ENCODE results near the gene CCDC7.
"Not testable (repeated sequence)": the region's sequence is repeated elsewhere in the genome, so short reads cannot be mapped to it uniquely, and the experiment has no call there.

The CCDC7 gene

GRCh38 chr10:32446536-32447406 lies 831 bp downstream of the CCDC7 start:
- 34 to 44% methylated on average over 13 to 18 of the region's 18 CpGs for WGBS, 2 experiments
- Histone ChIP-seq H3K27ac (ENCODE audit: insufficient read depth, low read depth, low read length, poor library complexity, severe bottlenecking) (peak overlapping the region; percentile 0), H3K36me3 (ENCODE audit: control insufficient read depth, insufficient read depth, low read length) (no peaks in the 10 kb centered on the region), H3K27me3 (ENCODE audit: control insufficient read depth, insufficient read depth, low read length, poor library complexity, severe bottlenecking) (no peaks in the 10 kb centered on the region), H3K9me3 (ENCODE audit: control insufficient read depth, low read length) (no peaks in the 10 kb centered on the region), H3K4me1 (ENCODE audit: control insufficient read depth, insufficient read depth, low read length) (no peaks in the 10 kb centered on the region), H3K4me3 (ENCODE audit: insufficient read depth, low read depth, low read length) (peak overlapping the region; percentile 45)

- H3K36me3 ChIP-seq (ENCODE audit: control insufficient read depth, insufficient read depth, low read length), result no peaks in the 10 kb centered on the region
- 93 to 100% methylated on average over 4 of the region's 4 CpGs for WGBS, 2 experiments
- no peaks in the 10 kb centered on the region for H3K9me3 ChIP-seq (ENCODE audit: control insufficient read depth, low read length)
- no peak overlapping the region for H3K27ac ChIP-seq (ENCODE audit: insufficient read depth, low read depth, low read length, poor library complexity, severe bottlenecking)
- H3K4me3 ChIP-seq (ENCODE audit: insufficient read depth, low read depth, low read length), result no peak overlapping the region
- no peaks in the 10 kb centered on the region for H3K4me1 ChIP-seq (ENCODE audit: control insufficient read depth, insufficient read depth, low read length)
- no peaks in the 10 kb centered on the region for H3K27me3 ChIP-seq (ENCODE audit: control insufficient read depth, insufficient read depth, low read length, poor library complexity, severe bottlenecking)
Observed at GRCh38 chr10:32454148-32454547, 8.2 kb downstream of the CCDC7 start.

GRCh38 chr10:32459051-32459698 lies 13.2 kb downstream of the CCDC7 start:
- no peaks in the 10 kb centered on the region for H3K27me3 ChIP-seq (ENCODE audit: control insufficient read depth, insufficient read depth, low read length, poor library complexity, severe bottlenecking)
- H3K4me3 ChIP-seq (ENCODE audit: insufficient read depth, low read depth, low read length), result no peak overlapping the region
- H3K27ac ChIP-seq (ENCODE audit: insufficient read depth, low read depth, low read length, poor library complexity, severe bottlenecking), result no peak overlapping the region
- H3K36me3 ChIP-seq (ENCODE audit: control insufficient read depth, insufficient read depth, low read length), result no peaks in the 10 kb centered on the region
- no peaks in the 10 kb centered on the region for H3K9me3 ChIP-seq (ENCODE audit: control insufficient read depth, low read length)
- H3K4me1 ChIP-seq (ENCODE audit: control insufficient read depth, insufficient read depth, low read length), result no peaks in the 10 kb centered on the region
- 91 to 93% methylated on average over 1 of the region's 1 CpG for WGBS, 2 experiments

- no peaks in the 10 kb centered on the region for H3K36me3 ChIP-seq (ENCODE audit: control insufficient read depth, insufficient read depth, low read length)
- 100% methylated on average over 1 of the region's 1 CpG; no CpG with 5 or more reads in 1 of the 2 experiments for WGBS, 2 experiments
- no peaks in the 10 kb centered on the region for H3K4me1 ChIP-seq (ENCODE audit: control insufficient read depth, insufficient read depth, low read length)
- no peak overlapping the region for H3K4me3 ChIP-seq (ENCODE audit: insufficient read depth, low read depth, low read length)
- no peak overlapping the region for H3K27ac ChIP-seq (ENCODE audit: insufficient read depth, low read depth, low read length, poor library complexity, severe bottlenecking)
- no peaks in the 10 kb centered on the region for H3K27me3 ChIP-seq (ENCODE audit: control insufficient read depth, insufficient read depth, low read length, poor library complexity, severe bottlenecking)
- no peaks in the 10 kb centered on the region for H3K9me3 ChIP-seq (ENCODE audit: control insufficient read depth, low read length)
Observed at GRCh38 chr10:32461203-32461602, 15.3 kb downstream of the CCDC7 start.

- H3K4me3 ChIP-seq (ENCODE audit: insufficient read depth, low read depth, low read length), result no peak overlapping the region
- no peaks in the 10 kb centered on the region for H3K9me3 ChIP-seq (ENCODE audit: control insufficient read depth, low read length)
- H3K4me1 ChIP-seq (ENCODE audit: control insufficient read depth, insufficient read depth, low read length), result no peaks in the 10 kb centered on the region
- H3K36me3 ChIP-seq (ENCODE audit: control insufficient read depth, insufficient read depth, low read length), result no peaks in the 10 kb centered on the region
- no peaks in the 10 kb centered on the region for H3K27me3 ChIP-seq (ENCODE audit: control insufficient read depth, insufficient read depth, low read length, poor library complexity, severe bottlenecking)
- no peak overlapping the region for H3K27ac ChIP-seq (ENCODE audit: insufficient read depth, low read depth, low read length, poor library complexity, severe bottlenecking)
- 89 to 95% methylated on average over 1 of the region's 1 CpG for WGBS, 2 experiments
Observed at GRCh38 chr10:32471232-32471631, 25.3 kb downstream of the CCDC7 start.

- Histone ChIP-seq H3K36me3 (ENCODE audit: control insufficient read depth, insufficient read depth, low read length) (no peaks in the 10 kb centered on the region), H3K4me1 (ENCODE audit: control insufficient read depth, insufficient read depth, low read length) (no peaks in the 10 kb centered on the region), H3K9me3 (ENCODE audit: control insufficient read depth, low read length) (no peaks in the 10 kb centered on the region), H3K4me3 (ENCODE audit: insufficient read depth, low read depth, low read length) (no peak overlapping the region), H3K27ac (ENCODE audit: insufficient read depth, low read depth, low read length, poor library complexity, severe bottlenecking) (no peak overlapping the region), H3K27me3 (ENCODE audit: control insufficient read depth, insufficient read depth, low read length, poor library complexity, severe bottlenecking) (no peaks in the 10 kb centered on the region)
- 88 to 100% methylated on average over 1 of the region's 1 CpG for WGBS, 2 experiments
Observed at GRCh38 chr10:32477499-32477898, 31.6 kb downstream of the CCDC7 start.

- Histone ChIP-seq H3K36me3 (ENCODE audit: control insufficient read depth, insufficient read depth, low read length) (no peaks in the 10 kb centered on the region), H3K27ac (ENCODE audit: insufficient read depth, low read depth, low read length, poor library complexity, severe bottlenecking) (no peak overlapping the region), H3K9me3 (ENCODE audit: control insufficient read depth, low read length) (no peaks in the 10 kb centered on the region), H3K4me3 (ENCODE audit: insufficient read depth, low read depth, low read length) (no peak overlapping the region), H3K27me3 (ENCODE audit: control insufficient read depth, insufficient read depth, low read length, poor library complexity, severe bottlenecking) (no peaks in the 10 kb centered on the region), H3K4me1 (ENCODE audit: control insufficient read depth, insufficient read depth, low read length) (no peaks in the 10 kb centered on the region)
Observed at GRCh38 chr10:32481606-32482005, 35.7 kb downstream of the CCDC7 start.

- H3K27ac ChIP-seq (ENCODE audit: insufficient read depth, low read depth, low read length, poor library complexity, severe bottlenecking); H3K4me1 ChIP-seq (ENCODE audit: control insufficient read depth, insufficient read depth, low read length); H3K9me3 ChIP-seq (ENCODE audit: control insufficient read depth, low read length); H3K4me3 ChIP-seq (ENCODE audit: insufficient read depth, low read depth, low read length); H3K27me3 ChIP-seq (ENCODE audit: control insufficient read depth, insufficient read depth, low read length, poor library complexity, severe bottlenecking); H3K36me3 ChIP-seq (ENCODE audit: control insufficient read depth, insufficient read depth, low read length): not testable (repeated sequence)
Observed at GRCh38 chr10:32483019-32483502, 37.1 kb downstream of the CCDC7 start.

- H3K27ac ChIP-seq (ENCODE audit: insufficient read depth, low read depth, low read length, poor library complexity, severe bottlenecking), result not testable (repeated sequence)
- WGBS, 2 experiments, result 83 to 87% methylated on average over 10 of the region's 10 CpGs
Observed at GRCh38 chr10:32488038-32488437, 42.1 kb downstream of the CCDC7 start.

GRCh38 chr10:32489158-32489557 lies 43.2 kb downstream of the CCDC7 start:
- WGBS, 2 experiments, result 84 to 94% methylated on average over 1 of the region's 1 CpG
- Histone ChIP-seq H3K36me3 (ENCODE audit: control insufficient read depth, insufficient read depth, low read length) (no peaks in the 10 kb centered on the region), H3K4me1 (ENCODE audit: control insufficient read depth, insufficient read depth, low read length) (no peaks in the 10 kb centered on the region), H3K27ac (ENCODE audit: insufficient read depth, low read depth, low read length, poor library complexity, severe bottlenecking) (no peak overlapping the region), H3K4me3 (ENCODE audit: insufficient read depth, low read depth, low read length) (no peak overlapping the region), H3K9me3 (ENCODE audit: control insufficient read depth, low read length) (no peaks in the 10 kb centered on the region), H3K27me3 (ENCODE audit: control insufficient read depth, insufficient read depth, low read length, poor library complexity, severe bottlenecking) (no peaks in the 10 kb centered on the region)

More at GRCh38 chr10:32488038-32488437, 42.1 kb downstream of the CCDC7 start:
- H3K4me3 ChIP-seq (ENCODE audit: insufficient read depth, low read depth, low read length); H3K27me3 ChIP-seq (ENCODE audit: control insufficient read depth, insufficient read depth, low read length, poor library complexity, severe bottlenecking); H3K36me3 ChIP-seq (ENCODE audit: control insufficient read depth, insufficient read depth, low read length); H3K4me1 ChIP-seq (ENCODE audit: control insufficient read depth, insufficient read depth, low read length); H3K9me3 ChIP-seq (ENCODE audit: control insufficient read depth, low read length): not testable (repeated sequence)

Data from ectodermal cell (in vitro differentiated cells).